ENCODE data around the gene ERC2. TPM values are rescaled to one million over a fixed set of nuclear protein-coding genes. Genes with fewer than 3 reads are reported as not detected.

The ERC2 gene
- total and polyA plus RNA-seq, 11 donors: 0.16 to 3.8 (median 1.6) TPM

DNA sequence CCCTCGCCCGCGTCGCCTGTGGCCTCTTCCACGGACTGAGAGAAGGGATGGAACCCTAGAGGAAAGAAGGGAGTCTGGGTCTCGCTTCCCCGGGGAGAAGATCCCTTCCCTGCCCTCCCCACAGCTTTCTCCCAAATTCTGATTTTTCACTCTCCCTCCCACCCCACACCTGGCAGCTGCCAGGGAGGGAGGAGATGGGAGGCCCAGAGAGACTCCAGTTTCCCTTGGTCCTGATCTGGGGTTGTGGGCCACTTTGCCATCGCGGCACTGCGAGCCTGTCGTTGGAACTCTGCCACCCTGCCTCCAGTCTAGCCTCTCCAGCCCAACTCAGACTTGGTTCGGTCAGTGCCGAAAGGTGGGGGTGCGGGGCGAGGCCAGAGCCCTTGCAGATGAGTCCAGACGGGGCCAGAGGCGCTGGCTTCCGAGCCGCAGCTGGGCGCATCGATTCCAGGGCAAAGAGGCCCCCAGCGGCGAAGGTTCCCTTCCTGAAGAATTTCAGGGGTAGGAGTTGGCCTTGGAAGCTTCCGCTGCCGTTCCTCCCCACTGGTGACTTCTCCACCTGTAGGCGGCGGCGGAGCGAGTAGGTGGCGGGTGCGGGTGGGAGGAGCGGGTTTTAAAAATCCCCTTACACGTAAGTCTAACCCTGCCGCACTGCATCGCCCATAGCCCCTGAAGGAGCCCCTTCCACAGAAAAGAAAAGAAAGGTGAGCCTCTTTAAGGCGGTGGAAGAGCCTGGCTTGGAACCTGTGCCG, 986.3 kb downstream of the ERC2 start:
- H3K27me3 ChIP-seq: peaks cover 0 to 79% (median 9%) of the 10 kb centered on the region in 9 donors
- DNase-seq: peak in 1 of 5 donors; percentile 30
- H3K4me1 ChIP-seq: peaks cover 0 to 44% (median 7%) of the 10 kb centered on the region in 12 donors

DNA sequence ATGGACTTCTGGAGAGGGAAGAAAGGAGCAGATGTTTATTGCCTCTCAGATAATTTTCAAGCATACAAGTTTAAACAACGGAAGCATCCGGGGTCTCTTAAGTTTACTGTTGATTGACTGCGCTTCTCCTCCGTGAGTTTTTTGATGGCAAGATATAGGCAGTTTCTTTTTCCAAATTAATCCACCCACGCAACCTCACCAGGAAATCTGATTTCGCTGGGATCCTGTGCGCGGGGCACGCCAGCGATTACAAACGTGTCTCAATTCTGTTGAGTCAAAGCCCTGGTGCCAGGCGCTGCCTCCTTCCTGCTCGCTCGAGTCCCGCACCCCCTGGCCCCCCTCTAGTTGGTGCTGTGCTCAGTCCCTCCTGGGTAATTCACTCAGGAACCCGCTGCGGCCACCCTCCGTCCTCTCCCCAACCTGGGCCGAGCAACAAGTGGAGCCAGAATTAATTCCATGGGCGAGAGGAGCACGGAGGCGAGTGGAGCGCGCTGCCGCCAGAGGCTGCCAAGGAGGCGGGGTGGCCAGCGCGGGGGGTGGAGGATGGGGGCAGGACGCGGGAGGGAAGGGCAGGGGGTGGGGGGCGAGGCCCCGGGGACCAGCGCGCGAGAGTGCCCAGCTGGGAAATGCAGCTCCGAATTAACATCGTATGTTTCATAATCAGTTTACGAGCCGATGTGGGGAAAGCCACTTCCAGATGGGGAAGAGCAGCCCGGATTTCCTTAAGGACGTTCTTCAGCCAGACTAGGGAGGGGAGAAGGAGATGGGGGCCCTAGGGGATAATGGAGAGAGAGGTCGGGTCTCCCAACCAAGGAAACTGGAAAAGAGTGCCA, 987.1 kb downstream of the ERC2 start:
- H3K27me3 ChIP-seq: peaks cover 0 to 71% (median 9%) of the 10 kb centered on the region in 9 donors
- WGBS, 4 donors: 5 to 13% (median 6%) methylated on average over 21 to 42 of the region's 42 CpGs
- H3K4me1 ChIP-seq: peaks cover 0 to 36% (median 5%) of the 10 kb centered on the region in 12 donors
- H3K36me3 ChIP-seq: no peaks in the 10 kb centered on the region
- H3K9me3 ChIP-seq: no peaks in the 10 kb centered on the region
- H3K4me3 ChIP-seq: peak overlapping the region in 11 of 12 donors; percentile 24 to 54 (median 43)
- TF ChIP-seq, protein P1, sequence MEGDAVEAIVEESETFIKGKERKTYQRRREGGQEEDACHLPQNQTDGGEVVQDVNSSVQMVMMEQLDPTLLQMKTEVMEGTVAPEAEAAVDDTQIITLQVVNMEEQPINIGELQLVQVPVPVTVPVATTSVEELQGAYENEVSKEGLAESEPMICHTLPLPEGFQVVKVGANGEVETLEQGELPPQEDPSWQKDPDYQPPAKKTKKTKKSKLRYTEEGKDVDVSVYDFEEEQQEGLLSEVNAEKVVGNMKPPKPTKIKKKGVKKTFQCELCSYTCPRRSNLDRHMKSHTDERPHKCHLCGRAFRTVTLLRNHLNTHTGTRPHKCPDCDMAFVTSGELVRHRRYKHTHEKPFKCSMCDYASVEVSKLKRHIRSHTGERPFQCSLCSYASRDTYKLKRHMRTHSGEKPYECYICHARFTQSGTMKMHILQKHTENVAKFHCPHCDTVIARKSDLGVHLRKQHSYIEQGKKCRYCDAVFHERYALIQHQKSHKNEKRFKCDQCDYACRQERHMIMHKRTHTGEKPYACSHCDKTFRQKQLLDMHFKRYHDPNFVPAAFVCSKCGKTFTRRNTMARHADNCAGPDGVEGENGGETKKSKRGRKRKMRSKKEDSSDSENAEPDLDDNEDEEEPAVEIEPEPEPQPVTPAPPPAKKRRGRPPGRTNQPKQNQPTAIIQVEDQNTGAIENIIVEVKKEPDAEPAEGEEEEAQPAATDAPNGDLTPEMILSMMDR (IDR thresholded peaks at IDR 0.05): no peak
- TF ChIP-seq POLR2A (IDR thresholded peaks at IDR 0.05): no peak
- peak in 1 of 5 donors; percentile 38 for DNase-seq
- intact Hi-C loops (cut with DNase I): loop anchor here (5.0 to 10.0 kb wide), 7 partner anchors 264 to 774 kb away; no protein-coding TSS in a partner anchor
- ATAC-seq: peak in 2 of 4 donors; percentile 30 to 31
- H3K27ac ChIP-seq: no peak overlapping the region

More for the DNA sequence above, 986.3 kb downstream of the ERC2 start:
- TF ChIP-seq, protein P1 (IDR thresholded peaks at IDR 0.05): no peak
- TF ChIP-seq POLR2A (IDR thresholded peaks at IDR 0.05): no peak
- H3K36me3 ChIP-seq: no peaks in the 10 kb centered on the region
- no peak for ATAC-seq
- H3K4me3 ChIP-seq: peak overlapping the region in 11 of 12 donors; percentile 24 to 54 (median 43)
- intact Hi-C loops (cut with DNase I): loop anchor here (5.0 to 10.0 kb wide), 7 partner anchors 263 to 773 kb away; no protein-coding TSS in a partner anchor
- no peaks in the 10 kb centered on the region for H3K9me3 ChIP-seq
- H3K27ac ChIP-seq: no peak overlapping the region
- WGBS, 4 donors: 12 to 22% (median 17%) methylated on average over 34 to 37 of the region's 37 CpGs

DNA sequence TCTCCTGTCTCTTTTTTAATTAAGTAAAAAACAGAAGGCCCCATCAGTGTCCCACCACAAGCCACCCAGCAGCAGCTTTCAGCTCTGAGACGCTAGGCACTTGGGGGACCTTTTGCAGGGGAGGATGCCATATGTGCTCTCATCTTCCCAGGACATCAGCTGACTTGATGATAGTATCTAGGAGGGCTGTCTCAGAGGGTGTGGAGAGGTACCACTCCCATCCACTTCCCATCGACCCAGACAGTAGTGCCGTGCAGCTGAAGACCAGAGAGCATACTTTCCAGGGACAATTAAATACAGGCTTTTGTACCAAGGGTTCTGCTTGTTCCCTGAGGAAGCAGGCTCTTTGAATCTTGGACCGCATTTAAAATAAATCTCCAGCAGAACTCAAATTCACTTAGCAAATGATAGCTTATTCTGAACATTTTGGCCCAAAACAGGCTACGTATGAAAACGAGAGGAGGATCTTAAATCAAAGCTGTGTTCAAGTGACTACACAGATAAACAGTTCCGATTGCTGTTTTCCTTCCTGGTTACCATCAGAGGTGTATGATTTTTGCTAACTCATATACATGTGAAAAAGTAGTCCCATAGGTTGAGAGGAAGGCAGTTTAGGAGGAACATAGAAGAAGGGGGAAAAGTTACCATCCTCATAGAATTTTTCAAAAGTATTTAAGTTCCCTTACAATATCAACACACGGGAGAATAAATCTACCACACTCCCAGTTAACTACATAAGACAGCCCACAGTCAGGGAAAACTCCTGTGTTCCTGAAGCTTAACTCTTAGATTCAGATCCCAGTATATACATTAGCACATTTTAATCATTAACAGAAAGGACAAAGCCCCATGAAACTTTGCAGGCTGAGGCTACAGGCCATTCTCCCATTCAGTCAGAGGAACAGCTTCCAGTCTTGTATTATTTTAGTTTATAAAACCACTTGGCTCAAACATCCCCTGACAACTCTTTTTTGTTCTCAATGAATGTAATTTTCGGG, 990.7 kb downstream of the ERC2 start:
- ATAC-seq (no peak), DNase-seq (no peak)
- Histone ChIP-seq H3K27ac (no peak overlapping the region), H3K4me1 (peaks cover 0 to 20% (median 2%) of the 10 kb centered on the region in 12 donors), H3K36me3 (no peaks in the 10 kb centered on the region), H3K27me3 (peaks cover 0 to 44% (median 4%) of the 10 kb centered on the region in 9 donors), H3K4me3 (no peak overlapping the region), H3K9me3 (no peaks in the 10 kb centered on the region)
- 74 to 80% (median 77%) methylated on average over 9 of the region's 9 CpGs for WGBS, 4 donors
- TF ChIP-seq, protein P1 (IDR thresholded peaks at IDR 0.05): no peak
- TF ChIP-seq POLR2A (IDR thresholded peaks at IDR 0.05): no peak
- intact Hi-C loops (cut with DNase I): no loop called here

Measured in heart left ventricle (tissue), 16 donors.